ENCODE measurements around the gene RAB17.

DNA sequence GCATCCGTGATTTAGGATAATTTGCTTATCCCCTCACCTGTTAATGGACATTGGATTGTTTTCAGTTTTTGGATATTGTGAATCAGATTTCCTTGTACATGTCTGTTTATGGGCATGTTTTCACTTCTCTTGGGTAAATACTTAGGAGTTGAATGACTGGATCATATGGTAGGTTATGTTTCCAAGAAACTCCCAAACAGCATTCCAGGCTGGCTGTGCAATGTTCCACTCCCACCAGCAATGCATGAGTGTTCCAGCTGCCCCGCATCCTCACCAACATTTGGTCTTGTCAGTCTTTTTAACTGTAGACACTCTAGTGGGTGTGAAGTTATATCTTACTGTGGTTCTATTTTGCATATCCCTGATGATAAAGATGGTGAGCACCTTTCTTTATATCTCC is 27.9 kb upstream of the RAB17 start:
- no peak for TF ChIP-seq POLR2A (IDR thresholded peaks at IDR 0.05; ENCODE audit: extremely low read depth, insufficient read length)
- TF ChIP-seq, protein P1, sequence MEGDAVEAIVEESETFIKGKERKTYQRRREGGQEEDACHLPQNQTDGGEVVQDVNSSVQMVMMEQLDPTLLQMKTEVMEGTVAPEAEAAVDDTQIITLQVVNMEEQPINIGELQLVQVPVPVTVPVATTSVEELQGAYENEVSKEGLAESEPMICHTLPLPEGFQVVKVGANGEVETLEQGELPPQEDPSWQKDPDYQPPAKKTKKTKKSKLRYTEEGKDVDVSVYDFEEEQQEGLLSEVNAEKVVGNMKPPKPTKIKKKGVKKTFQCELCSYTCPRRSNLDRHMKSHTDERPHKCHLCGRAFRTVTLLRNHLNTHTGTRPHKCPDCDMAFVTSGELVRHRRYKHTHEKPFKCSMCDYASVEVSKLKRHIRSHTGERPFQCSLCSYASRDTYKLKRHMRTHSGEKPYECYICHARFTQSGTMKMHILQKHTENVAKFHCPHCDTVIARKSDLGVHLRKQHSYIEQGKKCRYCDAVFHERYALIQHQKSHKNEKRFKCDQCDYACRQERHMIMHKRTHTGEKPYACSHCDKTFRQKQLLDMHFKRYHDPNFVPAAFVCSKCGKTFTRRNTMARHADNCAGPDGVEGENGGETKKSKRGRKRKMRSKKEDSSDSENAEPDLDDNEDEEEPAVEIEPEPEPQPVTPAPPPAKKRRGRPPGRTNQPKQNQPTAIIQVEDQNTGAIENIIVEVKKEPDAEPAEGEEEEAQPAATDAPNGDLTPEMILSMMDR (IDR thresholded peaks at IDR 0.05; ENCODE audit: low read depth, low read length), result no peak
- TF ChIP-seq, protein P2, sequence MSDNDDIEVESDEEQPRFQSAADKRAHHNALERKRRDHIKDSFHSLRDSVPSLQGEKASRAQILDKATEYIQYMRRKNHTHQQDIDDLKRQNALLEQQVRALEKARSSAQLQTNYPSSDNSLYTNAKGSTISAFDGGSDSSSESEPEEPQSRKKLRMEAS (IDR thresholded peaks at IDR 0.05; ENCODE audit: low read depth, low read length), result no peak
- no peak for TF ChIP-seq MYC (IDR thresholded peaks at IDR 0.05; ENCODE audit: low read depth, low read length)
